Measurements from ENCODE around the gene FBN3. TPM values are rescaled to one million over a fixed set of nuclear protein-coding genes. Genes with fewer than 3 reads are reported as not detected.
"Not testable (repeated sequence)": the region's sequence is repeated elsewhere in the genome, so short reads cannot be mapped to it uniquely, and the experiment has no call there.

FBN3 gene
- total RNA-seq, 2 donors from 2014 or later: not detected

DNA sequence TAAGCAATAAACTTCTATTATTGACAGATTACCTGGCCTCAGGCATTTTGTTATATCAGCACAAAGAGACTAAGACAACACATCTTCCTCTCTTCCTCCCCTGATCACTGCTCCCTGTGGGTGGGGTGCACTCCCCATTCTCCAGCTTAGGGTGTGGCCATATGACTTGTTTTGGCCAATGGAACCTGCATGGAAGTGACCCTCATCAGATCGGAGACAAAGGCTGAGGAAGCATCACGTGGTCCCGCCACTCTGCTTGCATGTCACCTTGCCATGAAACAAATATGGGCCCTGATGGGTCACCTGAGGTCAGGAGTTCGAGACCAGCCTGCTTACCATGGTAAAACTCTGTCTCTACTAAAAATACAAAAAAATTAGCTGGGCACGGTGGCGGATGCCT, 110.6 kb downstream of the FBN3 start:
- intact Hi-C loops (cut with DNase I): no loop called here
- no peak for DNase-seq

DNA sequence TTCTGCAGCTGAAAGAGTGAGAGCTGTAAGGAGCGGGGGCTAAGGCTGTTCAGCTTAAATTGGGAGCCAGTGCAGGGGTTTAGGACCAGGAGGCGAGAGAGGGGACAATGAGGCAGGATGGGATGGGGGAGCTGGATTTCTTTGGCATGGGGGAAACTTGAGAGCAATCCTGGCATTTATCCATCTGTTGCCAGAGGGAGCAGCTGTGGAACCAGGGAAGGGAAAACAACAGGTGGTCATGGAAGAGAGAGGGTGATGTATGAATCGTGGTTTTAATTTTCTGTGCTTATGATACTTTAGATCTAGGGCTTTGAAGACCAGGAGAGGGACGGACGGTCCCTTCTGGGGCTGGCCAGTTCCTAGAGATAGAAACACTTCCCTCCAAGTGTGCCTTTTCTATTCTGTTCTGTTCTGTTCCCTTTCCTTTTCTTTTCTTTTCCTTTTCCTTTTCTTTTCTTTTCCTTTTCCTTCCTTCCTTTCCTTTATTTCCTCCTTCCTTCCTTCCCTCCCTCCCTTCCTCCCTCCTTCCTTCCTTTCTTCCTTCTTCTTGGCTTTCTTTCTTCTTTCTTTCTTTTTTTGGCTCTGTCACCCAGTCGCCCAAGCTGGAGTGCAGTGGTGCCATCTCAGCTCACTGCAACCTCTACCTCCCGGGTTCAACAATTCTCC, 112.8 kb downstream of the FBN3 start:
- DNase-seq (no peak), ATAC-seq (no peak)
- intact Hi-C loops (cut with DNase I): no loop called here

More for the DNA sequence above, 110.6 kb downstream of the FBN3 start:
- ATAC-seq: no peak

DNA sequence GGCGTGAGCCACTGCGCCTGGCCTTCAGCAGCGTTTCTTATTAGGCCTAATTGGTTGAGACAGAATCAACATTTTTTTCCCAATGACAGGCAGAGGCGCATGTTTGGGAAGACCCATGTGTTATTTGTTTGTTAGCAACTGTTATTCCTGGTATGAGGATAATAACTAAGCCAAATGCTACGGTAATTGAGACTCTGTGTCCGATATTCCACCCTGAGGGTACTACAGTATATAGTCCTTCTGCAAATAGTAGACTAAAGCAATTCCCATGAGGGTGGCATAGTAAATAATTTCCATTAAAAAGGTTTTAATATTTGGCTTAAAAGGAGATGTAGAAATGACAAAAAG, 115.2 kb downstream of the FBN3 start:
- no peak for ATAC-seq
- DNase-seq: no peak
- intact Hi-C loops (cut with DNase I): no loop called here

DNA sequence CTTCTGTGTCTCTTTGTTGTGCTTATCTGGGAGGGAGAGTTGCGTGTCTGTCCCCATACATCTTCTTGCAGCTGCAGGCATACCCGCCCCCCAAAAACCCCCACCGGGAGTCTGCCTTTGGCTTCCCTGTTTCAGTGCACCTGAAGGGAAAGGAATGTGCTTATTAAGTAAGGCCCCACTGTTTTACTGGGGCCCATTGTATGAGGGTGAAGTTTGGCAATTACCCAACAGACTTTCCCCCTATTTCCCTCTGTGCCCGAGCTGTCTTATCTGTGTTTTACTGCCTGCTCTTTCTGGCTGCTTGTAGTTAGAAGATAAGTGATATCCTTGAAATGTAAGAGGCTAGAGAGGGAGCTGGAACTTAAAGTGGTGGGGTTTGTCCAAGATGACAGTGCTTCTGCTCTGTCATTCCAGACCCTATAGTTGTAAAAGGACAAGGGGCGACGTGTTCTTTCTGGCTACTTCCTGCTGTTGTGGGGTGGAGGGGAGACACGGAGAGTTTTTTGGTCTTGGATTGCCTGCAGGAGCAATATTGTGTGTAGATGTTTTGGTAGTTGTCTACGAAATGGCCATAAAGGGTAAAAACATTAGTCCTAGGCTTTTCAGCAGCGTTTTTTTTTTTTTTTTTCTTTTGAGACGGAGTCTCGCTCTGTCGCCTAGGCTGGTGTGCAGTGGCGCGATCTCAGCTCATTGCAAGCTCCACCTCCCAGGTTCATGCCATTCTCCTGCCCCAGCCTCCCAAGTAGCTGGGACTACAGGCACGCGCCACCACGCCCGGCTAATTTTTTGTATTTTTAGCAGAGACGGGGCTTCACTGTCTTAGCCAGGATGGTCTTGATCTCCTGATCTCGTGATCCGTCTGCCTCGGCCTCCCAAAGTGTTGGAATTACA, 115.9 kb downstream of the FBN3 start:
- DNase-seq; intact Hi-C loops (cut with DNase I); ATAC-seq: not testable (repeated sequence)

DNA sequence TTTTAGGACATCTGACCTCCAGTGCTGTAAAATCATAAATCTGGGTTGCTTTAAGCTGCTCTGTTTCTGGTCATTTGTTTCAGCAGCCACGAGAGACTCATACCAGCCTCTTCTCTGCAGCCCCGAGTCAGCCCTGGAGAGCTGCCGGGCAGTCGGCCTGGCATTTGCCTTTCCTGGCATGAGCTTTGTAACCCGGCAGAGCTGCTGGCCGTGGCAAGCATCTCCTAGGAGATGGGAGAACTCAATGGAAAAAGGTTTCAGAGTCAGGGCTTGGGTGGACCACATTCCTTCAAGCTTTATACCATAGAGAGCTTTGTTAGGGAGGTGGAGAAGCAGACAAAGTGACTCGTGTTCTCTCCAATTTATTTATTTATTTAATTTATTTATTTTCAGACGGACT, 118.4 kb downstream of the FBN3 start:
- intact Hi-C loops (cut with DNase I): no loop called here
- DNase-seq (no peak), ATAC-seq (no peak)

DNA sequence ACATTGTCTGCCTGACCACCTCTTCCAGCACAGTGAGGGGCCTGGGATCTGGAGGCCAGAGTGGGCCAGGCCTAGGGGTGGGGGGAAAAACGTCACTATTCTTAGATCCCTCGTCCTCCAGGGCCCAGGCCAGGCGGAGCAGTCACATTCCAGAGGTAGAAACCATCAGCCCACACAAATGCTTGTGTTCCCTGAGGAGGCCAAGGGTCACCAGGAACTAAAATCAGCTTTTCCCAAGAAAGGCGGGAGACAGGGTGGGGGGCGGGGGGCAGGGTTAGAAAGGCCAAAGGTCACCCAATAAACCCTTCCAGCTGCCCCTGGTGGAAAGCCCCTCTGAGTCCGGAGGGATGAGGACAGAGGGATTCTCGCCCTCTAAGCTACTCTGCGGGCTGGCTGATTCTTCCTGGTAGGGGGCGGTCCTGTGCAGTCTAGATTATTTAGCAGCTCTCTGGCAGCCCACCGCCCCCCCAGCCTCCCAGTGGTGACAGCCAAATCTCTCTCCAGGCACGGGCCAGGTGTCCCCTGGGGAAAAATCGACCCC, 120.4 kb downstream of the FBN3 start:
- ATAC-seq (peak in 1 of 2 donors; percentile 53), DNase-seq (no peak)
- intact Hi-C loops (cut with DNase I): no loop called here

DNA sequence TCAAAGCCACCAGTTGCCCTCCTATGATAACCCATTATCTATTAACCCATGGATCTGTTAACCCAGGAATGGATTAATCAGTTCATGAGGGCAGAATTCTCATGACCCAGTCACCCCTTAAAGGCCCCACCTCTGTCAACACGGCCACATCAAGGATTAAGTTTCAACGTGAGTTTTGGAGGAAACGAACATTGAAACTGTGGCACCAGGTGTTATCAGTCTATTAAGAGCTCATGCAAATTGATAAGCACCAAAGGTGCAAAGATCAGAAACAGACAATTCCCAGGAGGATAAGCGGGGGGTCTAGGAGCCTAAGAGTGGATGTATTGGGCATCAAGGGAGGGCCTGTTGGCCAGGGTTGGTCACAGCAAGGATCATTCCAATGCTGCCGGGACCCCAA, 124.1 kb downstream of the FBN3 start:
- no peak for ATAC-seq
- intact Hi-C loops (cut with DNase I): no loop called here
- DNase-seq: no peak

DNA sequence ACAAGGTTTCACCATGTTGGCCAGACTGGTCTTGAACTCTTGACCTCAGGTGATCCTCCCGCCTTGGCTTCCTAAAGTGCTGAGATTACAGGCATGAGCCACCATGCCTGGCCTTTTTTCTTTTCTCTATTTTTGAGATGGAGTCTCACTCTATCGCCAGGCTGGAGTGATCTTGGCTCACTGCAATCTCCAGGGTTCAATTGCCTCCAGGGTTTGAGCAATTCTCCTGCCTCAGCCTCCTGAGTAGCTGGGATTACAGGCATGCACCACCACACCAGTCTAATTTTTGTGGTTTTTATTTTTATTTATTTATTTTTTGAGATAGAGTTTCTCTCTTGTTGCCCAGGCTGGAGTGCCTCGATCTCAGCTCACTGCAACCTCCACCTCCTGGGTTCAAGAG, 125.1 kb downstream of the FBN3 start:
- intact Hi-C loops (cut with DNase I); ATAC-seq; DNase-seq: not testable (repeated sequence)

DNA sequence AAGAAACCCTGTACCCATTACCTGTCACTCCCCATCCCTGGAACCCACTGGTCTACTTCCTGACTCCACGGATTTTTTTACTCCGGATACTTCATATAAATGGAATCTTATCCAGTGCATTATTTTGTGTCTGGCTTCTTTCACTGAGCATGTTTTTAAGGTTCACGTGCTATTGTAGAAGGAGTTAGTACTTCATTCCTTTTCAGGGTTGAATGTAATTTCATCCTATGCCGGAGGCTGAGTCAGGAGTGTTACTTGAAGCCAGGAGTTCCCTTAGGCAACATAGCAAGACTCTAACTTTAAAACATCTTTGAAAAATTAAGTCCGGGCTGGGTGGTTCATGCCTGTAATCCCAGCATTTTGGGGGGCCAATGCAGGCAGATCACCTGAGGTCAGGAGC, 126.0 kb downstream of the FBN3 start:
- ATAC-seq (no peak), DNase-seq (no peak)
- intact Hi-C loops (cut with DNase I): no loop called here

DNA sequence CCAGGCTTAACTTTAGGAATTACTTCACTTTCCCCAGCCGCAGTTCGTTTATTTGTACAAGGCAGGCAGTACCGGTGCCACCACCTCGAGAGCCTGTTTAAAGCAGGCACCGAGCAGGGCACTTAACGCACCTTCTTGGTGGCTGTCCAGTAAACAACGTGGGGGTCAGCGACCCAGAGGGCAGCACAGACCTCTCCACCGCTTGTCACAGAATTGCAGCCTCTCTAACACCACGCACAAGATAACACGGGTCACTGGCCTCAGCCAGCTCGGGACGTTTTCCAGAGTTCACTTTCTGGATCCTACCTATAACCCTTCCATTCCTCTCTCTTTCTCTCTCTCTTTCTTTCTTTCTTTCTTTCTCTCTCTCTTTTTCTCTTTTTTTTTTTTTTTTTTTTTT, 127.1 kb downstream of the FBN3 start:
- intact Hi-C loops (cut with DNase I): no loop called here
- ATAC-seq (no peak), DNase-seq (no peak)

DNA sequence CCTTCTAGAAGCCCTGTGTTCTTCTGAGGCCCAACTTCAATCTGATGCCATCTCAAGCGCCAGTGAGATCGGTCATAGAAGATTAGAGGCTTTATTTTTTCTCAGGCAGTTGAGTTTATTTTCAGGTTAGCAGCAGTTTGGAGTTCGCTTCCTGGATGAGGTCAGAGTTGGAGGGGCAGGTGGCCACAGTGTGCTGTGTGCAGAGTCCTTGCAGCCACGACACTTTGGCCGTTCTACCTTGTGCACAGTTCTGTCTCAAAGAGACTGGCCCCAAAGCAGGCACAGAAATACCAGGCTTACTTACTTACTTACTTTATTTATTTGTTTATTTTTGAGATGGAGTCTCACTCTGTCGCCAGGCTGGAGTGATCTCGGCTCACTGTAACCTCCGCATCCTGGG, 128.0 kb downstream of the FBN3 start:
- intact Hi-C loops (cut with DNase I): no loop called here
- ATAC-seq: no peak
- DNase-seq: no peak

DNA sequence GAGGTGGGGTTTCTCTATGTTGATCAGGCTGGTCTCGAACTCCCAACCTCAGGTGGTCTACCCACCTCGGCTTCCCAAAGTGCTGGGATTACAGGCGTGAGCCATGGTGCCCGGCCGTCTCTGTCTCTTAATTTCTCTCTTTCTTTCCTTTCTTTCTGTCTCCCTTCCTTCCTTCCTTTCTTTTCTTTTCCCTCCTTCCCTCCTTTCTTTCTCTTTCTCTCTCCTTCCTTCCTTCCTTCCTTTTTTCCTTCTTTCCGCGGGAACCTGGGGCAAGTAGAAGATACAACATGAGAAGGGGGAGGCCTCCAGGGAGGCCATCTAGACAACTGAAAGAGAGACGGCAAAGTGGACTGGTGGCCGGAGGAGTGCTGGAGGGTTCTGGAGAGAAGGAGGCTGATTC, 128.7 kb downstream of the FBN3 start:
- ATAC-seq (no peak), DNase-seq (no peak)
- intact Hi-C loops (cut with DNase I): no loop called here

DNA sequence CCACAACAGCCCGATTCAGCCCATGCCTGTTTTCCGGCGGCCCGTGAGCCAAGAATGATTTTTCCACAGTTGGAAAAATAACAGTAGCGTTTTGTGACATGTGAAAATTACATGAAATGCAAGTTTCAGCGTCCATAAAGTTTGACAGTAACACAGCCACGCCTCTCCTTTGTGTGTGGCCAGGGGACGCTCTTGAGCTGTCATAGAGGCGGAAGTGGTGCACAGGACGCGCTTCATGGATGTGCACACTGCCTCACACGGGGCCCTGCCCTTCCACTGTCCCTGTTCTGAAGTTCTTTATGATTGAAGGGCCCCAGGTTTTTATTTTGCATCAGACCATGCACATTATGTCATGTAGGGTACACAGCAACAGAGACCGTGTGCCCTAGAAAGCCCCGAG, 131.6 kb downstream of the FBN3 start:
- no peak for ATAC-seq
- intact Hi-C loops (cut with DNase I): no loop called here

More for the DNA sequence above, 131.6 kb downstream of the FBN3 start:
- DNase-seq: no peak

Other genes with a start within 250 kb of the FBN3 start
- 10 to 100 TPM; 24.3 to 25.8 TPM for gene MAP2K7, start 245.7 kb downstream of the FBN3 start, total RNA-seq
- gene TGFBR3L, start 234.8 kb downstream of the FBN3 start, total RNA-seq: 10 to 100 TPM in 1 of 2 donors, 1 to 10 TPM in 1; 9.7 to 13.6 TPM
- 10 to 100 TPM in 1 of 2 donors, 1 to 10 TPM in 1; 9.6 to 13.9 TPM for gene SNAPC2, start 229.3 kb downstream of the FBN3 start, total RNA-seq
- under 1 TPM; 0.91 to 0.97 TPM for gene CTXN1, start 223.5 kb downstream of the FBN3 start, total RNA-seq
- gene TIMM44, start 205.9 kb downstream of the FBN3 start, total RNA-seq: 10 to 100 TPM; 70.6 to 73.8 TPM
- gene ELAVL1, start 144.0 kb downstream of the FBN3 start, total RNA-seq: 10 to 100 TPM; 51.6 to 68.3 TPM
- not detected for gene CCL25, start 96.8 kb downstream of the FBN3 start, total RNA-seq
- gene CERS4, start 59.8 kb upstream of the FBN3 start, total RNA-seq: 10 to 100 TPM; 13.8 to 17.3 TPM
- gene CD320, start 158.8 kb upstream of the FBN3 start, total RNA-seq: 10 to 100 TPM; 33.6 to 40.8 TPM
- gene NDUFA7, start 171.8 kb upstream of the FBN3 start, total RNA-seq: 10 to 100 TPM; 65.3 to 83.8 TPM
- gene RPS28, start 171.9 kb upstream of the FBN3 start, total RNA-seq: 1,000 to 10,000 TPM; 1,064 to 1,153 TPM
- 10 to 100 TPM; 19.3 to 19.6 TPM for gene KANK3, start 193.7 kb upstream of the FBN3 start, total RNA-seq
- 10 to 100 TPM; 16.3 to 81.6 TPM for gene ANGPTL4, start 214.6 kb upstream of the FBN3 start, total RNA-seq
- 100 to 1,000 TPM; 133 to 163 TPM for gene RAB11B, start 240.8 kb upstream of the FBN3 start, total RNA-seq

All from left cardiac atrium (tissue), 4 donors.